GM21576 (cell line): ENCODE measurements around the gene PHOSPHO1.

Source experiments
- ATAC-seq: cut with Tn5 transposase; IDR thresholded peaks from one replicate; pipeline ENCODE4 v1.9.1; 2021; ENCODE audit warnings: mild to moderate bottlenecking, moderate library complexity; ENCODE audit not compliant: unreplicated experiment

Gene PHOSPHO1

GRCh38 chr17:49244839-49245238 is 14.3 kb upstream of the PHOSPHO1 start:
- ATAC-seq = no peak

DNA sequence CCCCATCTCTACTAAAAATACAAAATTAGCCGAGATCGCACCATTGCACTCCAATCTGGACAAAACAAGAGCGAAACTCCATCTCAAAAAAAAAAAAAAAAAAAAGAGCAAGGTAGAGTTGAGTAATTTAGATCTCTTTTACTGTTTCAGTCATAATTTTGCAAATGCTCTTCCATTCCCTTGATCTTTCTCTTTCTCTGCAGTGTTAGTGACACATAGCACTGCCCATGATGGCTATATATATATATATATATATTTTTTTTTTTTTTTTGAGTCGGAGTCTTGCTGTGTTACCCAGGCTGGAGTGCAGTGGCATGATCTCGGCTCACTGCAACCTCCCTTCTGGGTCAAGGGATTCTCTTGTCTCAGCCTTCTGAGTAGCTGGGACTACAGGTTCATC is 12.2 kb upstream of the PHOSPHO1 start:
- no peak for ATAC-seq

DNA sequence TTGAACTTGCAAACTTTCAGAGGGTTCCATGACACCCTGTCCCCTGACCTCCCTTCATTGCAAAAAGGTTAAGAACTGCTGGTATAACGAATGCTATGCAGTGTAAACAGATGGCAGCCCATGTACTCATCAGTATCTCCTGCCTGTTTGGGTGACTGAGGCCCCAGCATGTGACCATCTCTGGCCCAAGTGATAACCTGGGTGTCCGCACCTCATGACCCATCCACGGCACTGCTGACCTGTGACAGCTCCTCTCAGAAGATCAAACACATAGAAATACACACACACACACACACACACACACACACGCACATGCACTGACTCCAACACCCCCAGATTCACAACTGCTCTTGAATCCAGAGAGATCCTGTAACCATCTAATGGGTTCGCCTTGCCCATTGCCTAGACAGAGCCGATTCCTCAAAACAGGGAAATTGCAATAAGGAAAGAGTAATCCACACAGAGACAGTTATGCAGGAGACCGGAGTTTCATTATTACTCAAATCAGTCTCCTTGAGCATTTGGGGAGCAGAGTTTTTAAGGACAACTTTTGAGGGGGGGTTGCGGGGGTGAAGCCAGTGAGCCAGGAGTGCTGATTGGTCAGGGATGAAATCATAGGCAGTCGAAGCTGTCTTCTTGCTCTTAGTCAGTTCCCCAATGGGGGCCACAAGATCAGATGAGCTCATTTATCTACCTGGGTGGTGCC is 11.3 kb upstream of the PHOSPHO1 start:
- ATAC-seq = no peak

DNA sequence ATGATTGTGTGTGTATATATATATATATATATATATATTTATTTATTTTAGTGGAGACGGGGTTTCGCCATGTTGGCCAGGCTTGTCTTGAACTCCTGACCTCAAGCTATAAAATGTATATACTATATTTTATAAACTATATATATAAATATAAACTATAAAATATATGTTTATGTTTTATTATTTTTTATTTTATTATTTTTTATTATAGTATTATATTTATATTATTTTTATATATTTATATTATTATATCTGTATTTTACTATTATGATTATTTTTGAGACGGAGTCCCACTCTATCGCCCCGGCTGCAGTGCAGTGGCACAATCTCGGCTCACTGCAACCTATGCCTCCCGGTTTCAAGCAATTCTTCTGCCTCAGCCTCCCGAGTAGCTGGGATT is 10.5 kb upstream of the PHOSPHO1 start:
- ATAC-seq = no peak

DNA sequence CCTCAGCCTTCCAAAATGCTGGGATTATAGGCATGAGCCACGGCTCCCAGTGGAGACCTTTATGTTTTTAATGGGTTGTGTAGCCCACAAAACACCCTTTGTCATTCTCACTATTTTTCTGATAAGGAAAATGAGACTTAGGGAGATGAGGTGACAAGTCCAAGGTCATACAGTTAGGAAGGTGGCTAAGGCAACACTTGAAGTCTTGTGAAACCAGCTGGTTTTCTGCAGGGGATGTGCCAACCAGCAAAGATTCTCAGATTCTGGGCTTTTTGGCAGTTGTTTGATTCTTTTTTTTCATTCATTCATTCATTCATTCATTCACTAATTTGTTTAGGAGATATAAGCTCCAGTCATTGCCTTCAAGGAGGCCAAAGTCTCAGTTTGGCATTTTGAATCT is 10.0 kb upstream of the PHOSPHO1 start:
- ATAC-seq = no peak

DNA sequence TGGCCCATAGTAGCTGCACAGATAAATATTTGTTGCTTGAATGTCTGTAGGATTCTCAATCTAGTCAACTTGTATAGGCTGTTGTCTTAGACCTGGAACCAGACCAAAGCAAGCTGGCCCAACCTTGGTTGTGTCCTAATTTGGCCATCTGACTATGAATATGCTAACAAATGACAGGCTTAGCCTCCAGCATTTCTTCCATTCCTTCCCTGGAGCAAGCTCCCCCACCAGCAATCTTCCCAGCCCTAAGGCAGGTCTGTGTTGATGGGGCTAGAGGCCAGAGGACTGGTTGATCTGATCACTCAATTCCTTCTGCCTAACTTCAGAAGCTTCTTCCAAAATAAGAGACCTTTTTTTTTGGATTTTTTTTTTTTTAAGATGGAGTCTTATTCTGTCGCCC is 9.4 kb upstream of the PHOSPHO1 start:
- ATAC-seq = no peak

DNA sequence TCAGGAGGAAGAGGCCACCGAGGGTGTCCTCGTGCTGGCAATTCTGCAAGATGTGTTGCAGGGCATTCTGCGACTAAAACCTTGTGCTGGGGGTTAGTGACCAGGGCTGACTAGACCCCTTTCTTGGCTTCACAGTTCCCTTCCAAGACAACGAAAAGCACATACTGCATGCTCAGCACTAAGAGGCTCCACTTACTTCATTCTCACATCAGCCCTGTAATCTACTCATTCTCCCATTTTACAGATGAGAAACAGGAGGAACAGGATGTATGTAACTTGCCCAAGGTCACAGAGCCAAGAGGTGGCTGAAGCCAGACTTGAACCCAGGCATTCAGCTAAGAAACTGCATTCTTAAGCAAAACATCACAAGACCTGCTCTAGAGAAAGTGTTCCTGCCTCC is 5.3 kb upstream of the PHOSPHO1 start:
- no peak for ATAC-seq

- ATAC-seq = no peak
Observed at GRCh38 chr17:49234509-49235080, 4.0 kb upstream of the PHOSPHO1 start.

- ATAC-seq = no peak
Observed at GRCh38 chr17:49231563-49231894, 942 bp upstream of the PHOSPHO1 start.

DNA sequence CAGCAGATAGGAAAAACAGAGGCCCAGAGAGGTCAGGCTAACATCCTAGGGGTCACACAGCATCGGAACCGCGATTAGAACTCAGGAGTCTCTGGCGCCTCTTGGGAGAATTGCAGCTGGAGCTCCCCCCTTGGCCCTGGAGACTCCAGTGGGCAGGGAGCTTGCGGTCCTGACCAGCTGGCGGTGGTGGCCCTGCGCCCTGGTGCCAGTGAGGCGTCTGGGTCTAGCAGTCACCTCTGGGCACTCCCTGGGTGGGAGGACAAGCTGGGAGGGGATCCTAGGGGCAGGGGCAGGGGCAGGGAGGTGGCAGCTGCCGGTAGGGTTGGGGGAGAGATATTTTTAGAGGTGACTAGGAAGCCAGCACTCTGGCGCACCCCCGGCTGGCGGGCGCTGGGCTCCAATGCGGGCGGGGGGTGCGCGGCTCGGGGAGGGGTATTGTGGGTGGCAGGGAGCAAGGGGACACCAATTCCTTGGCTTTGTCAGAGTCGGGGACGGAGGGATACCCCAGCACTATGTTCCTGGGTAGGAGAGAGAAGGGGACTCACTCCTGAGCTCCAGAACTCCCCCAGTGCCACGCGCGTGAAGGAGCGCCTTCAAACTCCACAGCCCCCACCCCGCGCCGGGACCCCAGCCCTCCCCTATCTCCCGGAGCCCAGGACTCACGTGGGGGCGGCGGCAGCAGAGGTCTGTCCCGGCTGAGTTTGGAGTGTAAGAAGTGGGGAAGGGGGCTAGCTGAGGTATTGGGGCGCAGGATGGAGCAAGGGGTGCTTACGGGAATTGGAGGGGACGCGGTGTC is 584 bp downstream of the PHOSPHO1 start:
- no peak for ATAC-seq

DNA sequence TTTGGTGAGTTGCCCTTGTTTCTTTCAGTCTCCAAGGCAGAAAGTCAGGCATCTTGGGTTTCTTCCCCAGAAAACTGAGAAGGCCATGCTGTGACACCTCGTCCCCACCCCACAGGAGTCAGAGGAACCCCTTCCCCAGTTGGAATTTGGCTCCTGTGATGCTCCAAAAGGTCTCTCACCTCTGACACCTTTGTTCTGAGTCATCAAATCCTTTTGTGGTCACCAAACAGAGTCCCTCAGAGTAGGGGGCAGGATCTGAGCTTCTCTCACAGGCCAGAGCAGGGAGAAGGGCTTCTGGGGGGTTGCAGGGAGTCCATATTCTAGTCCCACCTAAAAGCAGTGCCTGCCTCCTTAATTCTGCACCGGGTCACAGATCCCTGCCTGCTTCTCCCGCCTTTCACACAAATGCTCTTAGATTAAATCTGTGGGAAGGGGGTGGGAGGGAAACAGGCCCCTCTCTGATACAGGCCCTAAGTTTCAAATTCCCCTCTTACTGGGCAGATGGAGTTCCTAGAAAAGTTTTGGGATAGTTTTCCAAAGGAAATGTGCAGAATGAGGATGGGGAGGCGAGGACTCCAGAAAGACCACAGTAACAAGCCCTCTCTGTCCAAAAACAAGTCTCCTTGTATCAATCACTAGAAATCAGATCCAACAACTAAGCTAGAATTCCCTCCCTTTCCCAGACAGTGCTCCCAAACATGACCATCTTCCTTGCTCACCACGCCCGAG is 1.3 kb downstream of the PHOSPHO1 start:
- ATAC-seq = no peak

DNA sequence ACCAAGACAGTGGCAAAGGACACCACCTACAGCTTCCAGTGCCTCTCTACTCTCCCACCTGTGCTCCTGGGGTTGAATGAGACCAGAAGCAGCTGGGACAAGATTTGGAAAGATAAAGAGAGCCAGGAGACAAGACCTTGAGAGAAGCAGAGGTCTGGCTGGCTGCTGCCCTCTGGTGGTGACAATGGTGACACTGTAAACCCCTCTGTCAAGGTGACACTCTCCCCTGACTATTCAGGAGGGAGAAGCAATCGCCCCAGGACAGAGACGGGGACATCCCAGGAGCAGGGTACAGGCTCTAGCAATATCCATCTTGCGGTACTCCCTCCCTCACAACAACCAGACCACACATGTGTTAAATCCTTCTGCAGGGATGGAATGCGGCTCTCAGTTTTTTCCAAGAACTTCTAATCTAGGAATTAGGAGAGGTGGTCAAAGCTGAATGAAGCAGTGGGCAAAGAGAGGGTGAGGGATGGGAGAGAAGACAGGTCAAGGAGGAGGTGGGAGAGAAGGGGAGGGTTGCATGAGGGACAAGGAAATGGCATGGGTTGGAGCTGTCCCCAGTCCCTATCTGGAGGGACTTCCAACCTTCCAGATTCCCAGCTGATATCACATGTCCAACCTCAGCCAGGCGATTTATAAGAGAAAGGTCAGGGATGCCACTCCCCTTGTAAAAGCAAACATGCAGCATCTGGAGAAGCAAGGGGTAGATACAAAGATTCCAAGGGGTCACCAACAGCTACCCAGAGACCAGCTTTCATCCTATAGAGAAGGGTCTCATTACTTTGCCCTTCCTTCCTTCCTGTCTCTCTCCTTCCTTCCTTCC is 2.9 kb downstream of the PHOSPHO1 start:
- ATAC-seq = no peak

GRCh38 chr17:49226771-49227435 is 3.7 kb downstream of the PHOSPHO1 start:
- ATAC-seq = no peak

DNA sequence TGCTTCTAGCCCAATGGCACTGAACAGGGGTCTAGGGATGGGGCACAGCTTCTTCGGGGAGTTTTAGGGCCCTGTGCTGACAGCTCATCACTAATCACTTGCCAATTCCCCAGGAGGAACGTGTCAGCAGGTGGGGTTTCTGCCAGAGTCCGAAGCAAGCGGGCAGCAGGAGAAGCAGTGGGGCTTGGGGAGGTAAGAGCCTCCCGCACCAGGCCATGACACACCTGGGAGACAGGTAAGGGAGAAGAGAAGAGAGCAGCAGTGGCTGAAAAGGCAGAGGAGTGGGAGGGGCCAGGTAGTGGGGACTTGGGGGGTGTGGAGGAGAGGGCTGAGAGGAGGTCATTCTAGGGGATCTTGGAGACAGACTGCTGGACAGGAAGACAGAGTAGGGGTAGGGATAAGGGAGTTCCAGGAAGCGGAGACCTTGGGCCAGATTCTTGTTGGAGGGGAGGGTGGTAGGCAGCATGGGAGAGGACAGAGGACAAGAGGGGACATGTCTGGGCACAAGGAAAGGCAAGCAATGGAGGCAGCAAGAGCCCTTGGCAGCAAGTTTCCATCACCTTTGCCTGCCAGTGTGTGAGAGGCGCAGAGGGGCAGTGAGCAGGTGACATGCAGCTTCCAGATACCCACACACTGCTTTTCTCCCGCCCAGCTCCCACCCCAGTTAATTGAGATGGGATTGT is 4.9 kb downstream of the PHOSPHO1 start:
- no peak for ATAC-seq

DNA sequence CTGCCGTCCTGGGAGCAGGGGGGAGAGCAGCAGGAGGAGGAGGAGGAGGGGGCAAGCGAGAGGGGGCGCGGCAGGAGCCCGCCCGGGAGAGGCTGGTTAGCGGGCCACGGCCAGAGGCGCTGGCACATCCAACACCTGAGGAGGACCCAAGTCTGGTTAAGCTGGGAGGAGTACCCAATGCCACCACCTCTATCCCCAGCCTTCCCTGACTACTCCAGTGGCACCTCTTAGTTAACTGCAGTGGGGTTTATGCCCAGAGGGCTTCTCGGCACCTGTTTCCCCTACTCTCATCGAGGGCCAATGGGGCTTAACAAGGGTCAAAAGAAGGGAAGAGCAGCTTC is 5.6 kb downstream of the PHOSPHO1 start:
- no peak for ATAC-seq

DNA sequence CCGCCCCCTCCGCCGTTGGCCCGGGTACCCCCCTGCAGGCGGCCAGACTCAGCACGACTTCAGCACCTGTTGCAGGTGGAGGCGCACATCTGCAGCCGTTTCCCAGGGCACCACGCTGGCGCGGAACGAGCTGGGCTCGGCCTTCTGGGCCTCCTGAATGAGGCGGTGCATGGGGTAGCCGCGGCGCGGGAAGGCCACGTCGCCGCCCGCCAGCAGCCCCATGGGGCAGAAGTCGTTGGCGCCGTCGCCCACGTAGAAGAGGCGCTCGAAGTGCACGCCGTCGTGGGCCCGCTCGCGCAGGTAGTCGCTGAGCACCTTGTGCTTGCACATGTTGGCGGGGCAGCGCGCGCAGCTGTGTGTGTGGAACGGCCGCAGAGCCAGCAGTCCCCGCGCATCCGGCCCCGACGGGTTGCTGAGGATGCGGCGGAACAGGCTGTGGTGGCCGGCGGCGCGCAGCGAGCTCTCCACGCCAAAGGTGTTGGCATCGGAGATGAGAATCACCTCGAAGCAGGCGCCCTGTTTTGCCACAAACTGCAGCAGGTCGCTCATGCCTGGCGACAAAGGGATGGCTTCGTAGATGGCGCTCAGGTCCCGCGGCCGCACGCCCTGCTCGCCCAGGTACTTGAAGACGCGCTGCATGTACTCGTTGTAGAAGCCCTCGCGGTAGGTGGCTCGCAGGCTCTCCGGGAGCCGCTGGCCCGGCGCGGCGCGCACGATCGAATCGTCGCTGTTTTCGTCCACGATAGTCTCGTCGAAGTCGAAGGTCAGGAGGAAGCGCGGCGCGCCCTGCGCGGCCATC is 6.2 kb downstream of the PHOSPHO1 start:
- ATAC-seq = no peak

DNA sequence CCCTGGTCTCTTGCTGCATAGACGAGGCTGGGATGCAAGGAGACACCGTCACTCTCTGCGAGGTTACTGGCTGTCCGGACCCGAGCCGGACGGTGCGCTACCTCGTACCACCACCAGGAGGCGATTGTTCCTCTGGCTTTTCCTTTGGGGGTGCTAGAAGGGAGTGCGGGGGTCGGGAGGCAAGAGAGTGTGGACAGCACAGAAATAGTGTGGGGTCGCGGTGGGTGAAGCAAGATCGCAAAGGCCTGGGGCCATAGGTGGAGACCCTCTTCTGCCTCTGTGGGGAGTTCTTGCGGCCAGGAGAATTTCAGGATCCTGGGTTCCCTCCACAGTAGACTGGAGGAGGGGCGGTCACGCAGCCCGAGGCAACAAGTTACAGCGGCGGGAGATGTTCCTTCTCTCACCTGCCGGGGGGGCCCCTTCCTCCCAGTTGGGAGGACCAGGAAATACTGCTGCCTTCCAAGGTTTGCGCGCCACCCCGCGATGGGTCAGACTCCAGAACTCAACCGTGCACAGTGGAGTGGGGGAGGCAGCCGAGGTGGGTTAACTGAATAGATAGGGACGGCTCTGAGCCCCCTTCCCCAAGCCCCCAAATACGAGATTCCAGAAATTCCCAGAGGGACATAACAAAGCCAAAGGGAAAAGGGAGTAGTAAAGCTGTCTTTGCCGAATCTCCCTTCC is 6.9 kb downstream of the PHOSPHO1 start:
- no peak for ATAC-seq

- ATAC-seq = no peak
Observed at GRCh38 chr17:49223168-49223516, 7.4 kb downstream of the PHOSPHO1 start.

DNA sequence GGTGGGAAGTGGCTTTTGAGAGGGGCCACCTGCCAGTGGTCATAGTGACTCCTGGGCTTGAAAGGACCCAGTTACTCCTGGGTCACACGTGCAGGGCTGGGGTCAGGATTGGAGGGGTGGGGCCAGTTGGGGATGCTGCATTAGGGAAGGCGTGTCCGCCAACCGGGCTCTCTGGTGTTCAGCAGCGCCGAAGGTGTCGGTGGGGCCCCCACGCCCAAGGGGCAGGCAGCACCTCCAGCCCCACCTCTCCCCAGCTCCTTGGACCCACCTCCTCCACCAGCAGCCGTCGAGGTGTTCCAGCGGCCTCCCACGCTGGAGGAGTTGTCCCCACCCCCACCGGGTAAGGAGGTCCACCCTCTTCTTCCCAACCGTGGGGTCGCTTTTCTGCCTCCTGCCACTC is 10.6 kb downstream of the PHOSPHO1 start:
- ATAC-seq = no peak
